ENCODE results near the gene POM121. TPM values are rescaled to one million over a fixed set of nuclear protein-coding genes. Genes with fewer than 3 reads are reported as not detected.
"Not testable (repeated sequence)": the region's sequence is repeated elsewhere in the genome, so short reads cannot be mapped to it uniquely, and the experiment has no call there.

Gene POM121
- total RNA-seq, 2 experiments from 2014 or later = 72.6 to 73.6 TPM

DNA sequence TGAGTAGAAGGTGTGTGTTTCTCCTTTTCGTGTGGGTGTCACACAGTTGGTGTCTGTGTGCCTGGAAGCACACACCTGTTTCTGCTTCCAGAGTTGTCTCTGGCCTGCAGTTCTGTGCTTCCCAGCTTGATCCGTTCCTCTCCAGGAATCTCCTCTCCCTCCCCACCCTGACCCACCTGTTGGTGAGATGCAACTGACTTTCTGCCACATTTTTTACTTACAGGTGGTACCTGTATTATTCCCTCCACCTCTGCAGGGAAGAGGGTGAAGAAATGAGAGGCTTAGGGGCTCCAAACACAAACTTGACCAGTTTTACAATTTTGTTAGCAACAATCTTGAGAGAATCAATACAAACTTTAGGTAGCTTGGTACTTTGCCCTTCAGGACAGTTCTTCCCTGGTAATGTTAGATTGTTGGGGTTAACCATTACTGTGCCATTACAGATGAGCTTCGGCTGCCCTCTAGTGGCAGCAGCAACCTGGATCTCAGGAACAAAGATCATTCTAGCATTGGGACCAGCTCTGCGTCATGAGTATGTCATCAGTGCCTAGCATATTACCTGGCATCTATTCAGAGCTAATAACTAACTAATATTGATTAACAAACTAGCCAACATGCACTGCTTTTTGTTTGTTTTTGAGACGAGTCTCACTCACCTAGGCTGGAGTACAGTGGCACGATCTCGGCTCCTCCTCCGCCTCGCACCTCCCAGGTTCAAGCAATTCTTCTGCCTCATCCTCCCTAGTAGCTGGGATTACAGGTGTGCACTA is 10.0 kb upstream of the POM121 start:
- H3K9me3 Mint-ChIP-seq, H3K27me3 Mint-ChIP-seq, POLR2A ChIA-PET, H3K4me3 Mint-ChIP-seq: not testable (repeated sequence)
- intact Hi-C loops (cut with micrococcal nuclease) = loop anchor here (5.0 kb wide), 1 partner anchor 88 kb away; the partner anchor contains the start of gene TYW1B
- DNase-seq (peak; percentile 84), ATAC-seq (peak; percentile 87)
- peaks cover 42% of the 10 kb centered on the region for H3K36me3 Mint-ChIP-seq (ENCODE audit: low read depth)
- peaks cover 31% of the 10 kb centered on the region for H3K4me1 Mint-ChIP-seq (ENCODE audit: low read depth)
- CTCF ChIA-PET = interaction anchor here (0.9 to 2.0 kb wide), 9 partner anchors 8 to 97 kb away, joined by 3 to 14 read pairs (median 4); partner anchors contain the start of gene TYW1B
- TF ChIP-seq CTCF (IDR thresholded peaks at IDR 0.05) = peak; percentile 65
- peak overlapping the region; percentile 3 for H3K27ac Mint-ChIP-seq

DNA sequence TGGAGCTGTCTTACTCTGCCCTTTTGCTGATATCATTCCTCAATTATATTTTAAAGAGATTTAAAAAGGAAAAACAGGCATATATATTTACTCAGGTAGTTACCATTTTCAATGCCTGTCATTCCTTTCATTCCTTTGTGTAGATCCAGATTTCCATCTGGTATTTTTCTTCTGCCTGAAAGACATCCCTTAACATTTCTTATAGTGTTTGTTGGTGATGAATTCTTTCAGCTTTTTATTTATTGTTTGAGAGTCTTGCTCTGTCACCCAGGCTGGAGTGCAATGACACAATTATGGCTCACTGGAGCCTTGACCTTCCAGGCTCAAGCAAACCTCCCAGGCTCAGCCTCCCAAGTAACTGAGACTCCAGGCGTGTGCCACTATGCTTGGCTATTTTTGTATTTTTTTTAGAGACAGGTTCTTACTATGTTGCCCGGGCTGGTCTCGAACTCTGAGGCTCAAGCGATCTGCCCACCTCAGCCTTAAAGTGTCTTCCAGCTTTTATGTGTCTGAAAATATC is 5.6 kb upstream of the POM121 start:
- intact Hi-C loops (cut with micrococcal nuclease) = loop anchor here (5.0 kb wide), 1 partner anchor 92 kb away; the partner anchor contains the start of gene TYW1B
- ChIA-PET POLR2A (no interaction called here), CTCF (interaction anchor here (1.2 kb wide), 1 partner anchor 16 kb away, joined by 3 read pairs; no protein-coding TSS in a partner anchor)
- DNase-seq (no peak), ATAC-seq (no peak)
- peaks cover 29% of the 10 kb centered on the region for H3K36me3 Mint-ChIP-seq (ENCODE audit: low read depth)
- no peaks in the 10 kb centered on the region for H3K27me3 Mint-ChIP-seq
- TF ChIP-seq CTCF (IDR thresholded peaks at IDR 0.05) = no peak
- H3K4me1 Mint-ChIP-seq (ENCODE audit: low read depth) = peaks cover 20% of the 10 kb centered on the region
- no peaks in the 10 kb centered on the region for H3K9me3 Mint-ChIP-seq
- no peak overlapping the region for H3K27ac Mint-ChIP-seq
- no peak overlapping the region for H3K4me3 Mint-ChIP-seq

DNA sequence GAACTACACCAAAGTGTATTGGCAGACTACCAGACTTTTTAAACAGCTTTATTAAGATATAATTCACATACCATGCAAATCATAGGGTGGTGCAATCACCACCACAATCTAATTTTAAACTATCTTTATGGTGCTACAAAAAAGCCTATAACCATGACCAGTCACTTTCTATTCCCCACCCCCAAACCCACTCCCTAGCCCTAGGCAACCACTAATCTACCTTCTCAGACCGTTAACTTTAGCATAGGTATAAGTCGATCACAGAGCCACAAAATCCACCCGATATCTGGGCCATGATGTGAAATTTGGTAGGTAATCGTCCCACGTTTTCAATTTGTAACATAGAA is 536 bp upstream of the POM121 start:
- ChIA-PET CTCF (no interaction called here), POLR2A (no interaction called here)
- Mint-ChIP-seq H3K36me3 (ENCODE audit: low read depth) (peaks cover 53% of the 10 kb centered on the region), H3K27me3 (no peaks in the 10 kb centered on the region), H3K9me3 (no peaks in the 10 kb centered on the region), H3K4me3 (peak overlapping the region; percentile 89), H3K4me1 (ENCODE audit: low read depth) (peaks cover 32% of the 10 kb centered on the region), H3K27ac (peak overlapping the region; percentile 99)
- DNase-seq (no peak), ATAC-seq (peak; percentile 40)
- TF ChIP-seq CTCF (IDR thresholded peaks at IDR 0.05) = no peak
- intact Hi-C loops (cut with micrococcal nuclease) = no loop called here

- CTCF ChIA-PET = no interaction called here
- peaks cover 28% of the 10 kb centered on the region for H3K4me1 Mint-ChIP-seq (ENCODE audit: low read depth)
- no peak for ATAC-seq
Observed at GRCh38 chr7:72925546-72926120, 738 bp downstream of the POM121 start.

DNA sequence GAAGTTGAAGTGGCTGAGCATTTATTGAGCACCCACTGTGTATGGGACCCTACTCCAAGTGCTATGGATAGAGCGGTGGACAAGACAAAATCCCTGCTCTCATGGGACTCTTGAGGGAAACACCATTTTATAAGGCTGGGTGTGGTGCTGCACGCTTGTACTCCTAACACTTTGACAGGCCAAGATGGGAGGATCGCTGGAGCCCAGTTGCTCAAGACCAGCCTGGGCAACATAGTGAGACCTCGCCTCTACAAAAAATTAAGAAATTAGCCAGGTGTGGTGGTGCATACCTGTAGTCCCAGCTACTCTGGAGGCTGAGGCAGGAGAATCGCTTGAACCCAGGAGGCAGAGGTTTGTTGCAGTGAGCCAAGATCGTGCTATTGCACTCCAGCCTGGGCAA is 2.9 kb downstream of the POM121 start:
- Mint-ChIP-seq H3K4me1 (ENCODE audit: low read depth) (peaks cover 27% of the 10 kb centered on the region), H3K36me3 (ENCODE audit: low read depth) (peaks cover 62% of the 10 kb centered on the region)
- POLR2A ChIA-PET; intact Hi-C loops (cut with micrococcal nuclease); H3K27ac Mint-ChIP-seq; H3K27me3 Mint-ChIP-seq; H3K4me3 Mint-ChIP-seq; CTCF ChIA-PET; H3K9me3 Mint-ChIP-seq; DNase-seq; ATAC-seq: not testable (repeated sequence)

More at GRCh38 chr7:72925546-72926120, 738 bp downstream of the POM121 start:
- Mint-ChIP-seq H3K4me3 (peak overlapping the region; percentile 89), H3K9me3 (no peaks in the 10 kb centered on the region), H3K27me3 (no peaks in the 10 kb centered on the region), H3K36me3 (ENCODE audit: low read depth) (peaks cover 59% of the 10 kb centered on the region), H3K27ac (peak overlapping the region; percentile 92)
- no peak for DNase-seq
- TF ChIP-seq CTCF (IDR thresholded peaks at IDR 0.05) = no peak
- intact Hi-C loops (cut with micrococcal nuclease) = no loop called here
- POLR2A ChIA-PET = no interaction called here

DNA sequence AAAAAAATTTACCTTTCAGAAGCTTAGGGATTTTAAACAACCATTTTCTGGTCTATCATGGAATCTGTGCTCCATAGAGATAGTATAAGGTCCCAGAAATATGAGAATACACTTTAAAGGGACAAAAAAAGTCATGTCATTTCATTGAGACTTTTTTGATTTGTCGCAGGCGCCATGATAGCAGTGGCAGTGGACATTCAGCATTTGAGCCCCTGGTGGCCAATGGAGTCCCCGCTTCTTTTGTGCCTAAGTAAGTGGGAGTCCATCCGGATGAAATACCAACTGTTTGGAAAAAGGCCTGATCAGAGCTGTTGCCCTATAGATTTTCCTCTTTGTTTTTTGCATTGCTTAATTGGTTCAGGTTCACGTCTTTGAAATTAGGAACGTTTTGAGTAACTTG is 3.3 kb downstream of the POM121 start:
- H3K4me3 Mint-ChIP-seq; H3K27ac Mint-ChIP-seq; ATAC-seq; DNase-seq; POLR2A ChIA-PET; H3K9me3 Mint-ChIP-seq; intact Hi-C loops (cut with micrococcal nuclease); H3K27me3 Mint-ChIP-seq; CTCF ChIA-PET: not testable (repeated sequence)
- H3K4me1 Mint-ChIP-seq (ENCODE audit: low read depth) = peaks cover 25% of the 10 kb centered on the region
- peaks cover 61% of the 10 kb centered on the region for H3K36me3 Mint-ChIP-seq (ENCODE audit: low read depth)

DNA sequence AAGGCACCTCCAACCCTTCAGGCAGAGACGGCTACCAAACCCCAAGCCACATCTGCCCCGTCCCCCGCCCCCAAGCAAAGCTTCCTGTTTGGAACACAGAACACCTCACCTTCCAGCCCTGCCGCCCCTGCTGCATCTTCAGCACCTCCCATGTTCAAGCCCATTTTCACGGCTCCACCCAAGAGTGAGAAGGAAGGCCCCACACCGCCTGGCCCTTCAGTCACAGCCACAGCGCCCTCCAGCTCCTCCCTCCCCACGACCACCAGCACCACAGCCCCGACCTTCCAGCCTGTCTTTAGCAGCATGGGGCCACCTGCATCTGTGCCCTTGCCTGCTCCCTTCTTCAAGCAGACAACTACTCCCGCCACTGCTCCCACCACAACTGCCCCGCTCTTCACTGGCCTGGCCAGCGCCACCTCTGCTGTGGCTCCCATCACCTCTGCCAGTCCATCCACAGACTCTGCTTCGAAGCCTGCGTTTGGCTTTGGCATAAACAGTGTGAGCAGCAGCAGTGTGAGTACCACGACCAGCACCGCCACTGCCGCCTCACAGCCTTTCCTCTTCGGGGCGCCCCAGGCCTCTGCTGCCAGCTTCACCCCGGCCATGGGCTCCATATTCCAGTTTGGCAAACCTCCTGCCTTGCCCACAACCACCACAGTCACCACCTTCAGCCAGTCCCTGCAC is 17.3 kb downstream of the POM121 start:
- peaks cover 13% of the 10 kb centered on the region for H3K4me1 Mint-ChIP-seq (ENCODE audit: low read depth)
- DNase-seq; H3K27me3 Mint-ChIP-seq; ATAC-seq; POLR2A ChIA-PET; H3K4me3 Mint-ChIP-seq; intact Hi-C loops (cut with micrococcal nuclease); H3K9me3 Mint-ChIP-seq; H3K27ac Mint-ChIP-seq; CTCF ChIA-PET: not testable (repeated sequence)
- peaks cover 20% of the 10 kb centered on the region for H3K36me3 Mint-ChIP-seq (ENCODE audit: low read depth)

- ATAC-seq; POLR2A ChIA-PET; H3K27me3 Mint-ChIP-seq; intact Hi-C loops (cut with micrococcal nuclease); H3K9me3 Mint-ChIP-seq; H3K4me1 Mint-ChIP-seq (ENCODE audit: low read depth); H3K4me3 Mint-ChIP-seq; DNase-seq; H3K27ac Mint-ChIP-seq; CTCF ChIA-PET: not testable (repeated sequence)
- peaks cover 19% of the 10 kb centered on the region for H3K36me3 Mint-ChIP-seq (ENCODE audit: low read depth)
Observed at GRCh38 chr7:72942956-72943355, 18.1 kb downstream of the POM121 start.

Data from activated CD8-positive, alpha-beta T cell treated with anti-CD3 and anti-CD28 coated beads for 36 hours (primary cell).